Parathyroid adenoma (tissue), 2 donors: Measurements from ENCODE around the gene TRAPPC2L.

ENCODE experiments used
- H2AFZ ChIP-seq: fragments of 300-600 bp; sonication (generic); one replicate; pipeline ENCODE4 v1.7.0; 2017; ENCODE audit warnings: antibody characterized with exemption, mild to moderate bottlenecking
- H3K27ac ChIP-seq: fragments of 300-600 bp; sonication (generic); one replicate; pipeline ENCODE4 v1.7.0; 2017
- H3K27me3 ChIP-seq: fragments of 300-600 bp; sonication (generic); one replicate; pipeline ENCODE4 v1.7.0; 2017; ENCODE audit warnings: low read length; ENCODE audit not compliant: control insufficient read depth, insufficient read depth
- H3K36me3 ChIP-seq: fragments of 300-600 bp; sonication (generic); one replicate; pipeline ENCODE4 v1.7.0; 2017; ENCODE audit warnings: low read length; ENCODE audit not compliant: control insufficient read depth, insufficient read depth
- H3K4me1 ChIP-seq: fragments of 300-600 bp; sonication (generic); one replicate; pipeline ENCODE4 v1.7.0; 2017; ENCODE audit warnings: control low read depth
- H3K4me2 ChIP-seq: fragments of 300-600 bp; sonication (generic); one replicate; pipeline ENCODE4 v1.7.0; 2017; ENCODE audit warnings: low read length
- H3K4me3 ChIP-seq: fragments of 300-600 bp; sonication (generic); one replicate; pipeline ENCODE4 v1.7.0; 2017; ENCODE audit warnings: low read depth, low read length
- H3K79me2 ChIP-seq: fragments of 300-600 bp; sonication (generic); one replicate; pipeline ENCODE4 v1.7.0; 2017; ENCODE audit warnings: control low read depth
- H3K9ac ChIP-seq: fragments of 300-600 bp; sonication (generic); one replicate; pipeline ENCODE4 v1.7.0; 2017; ENCODE audit warnings: mild to moderate bottlenecking
- H3K9me3 ChIP-seq: fragments of 300-600 bp; sonication (generic); one replicate; pipeline ENCODE4 v1.7.0; 2017; ENCODE audit warnings: low read length; ENCODE audit not compliant: control insufficient read depth
- CTCF ChIP-seq: fragments of 300-600 bp; sonication (generic); IDR thresholded peaks from one replicate; pipeline ENCODE4 v1.7.0; 2017; ENCODE audit warnings: antibody characterized with exemption, mild to moderate bottlenecking
- donor health status: primary hyperparathyroidism.

Gene TRAPPC2L

GRCh38 chr16:88894681-88895300 lies 37.9 kb downstream of the TRAPPC2L start:
- H3K79me2 ChIP-seq = no peaks in the 10 kb centered on the region
- no peak overlapping the region for H3K9ac ChIP-seq
- no peaks in the 10 kb centered on the region for H3K4me1 ChIP-seq
- no peaks in the 10 kb centered on the region for H3K36me3 ChIP-seq
- no peak overlapping the region for H2AFZ ChIP-seq
- no peak overlapping the region for H3K4me2 ChIP-seq
- no peak overlapping the region for H3K4me3 ChIP-seq
- no peak for TF ChIP-seq CTCF
- no peaks in the 10 kb centered on the region for H3K9me3 ChIP-seq
- H3K27me3 ChIP-seq = no peaks in the 10 kb centered on the region
- H3K27ac ChIP-seq = no peak overlapping the region

GRCh38 chr16:88895335-88895734 lies 38.4 kb downstream of the TRAPPC2L start:
- Histone ChIP-seq H2AFZ (no peak overlapping the region), H3K4me1 (no peaks in the 10 kb centered on the region), H3K9me3 (no peaks in the 10 kb centered on the region), H3K27ac (no peak overlapping the region), H3K9ac (no peak overlapping the region), H3K4me3 (no peak overlapping the region), H3K27me3 (no peaks in the 10 kb centered on the region), H3K79me2 (no peaks in the 10 kb centered on the region), H3K36me3 (no peaks in the 10 kb centered on the region), H3K4me2 (no peak overlapping the region)
- no peak for TF ChIP-seq CTCF

- no peaks in the 10 kb centered on the region for H3K4me1 ChIP-seq
- no peak overlapping the region for H3K9ac ChIP-seq
- no peak overlapping the region for H3K27ac ChIP-seq
- H3K4me2 ChIP-seq = no peak overlapping the region
- no peaks in the 10 kb centered on the region for H3K9me3 ChIP-seq
- no peak overlapping the region for H3K4me3 ChIP-seq
- no peak for TF ChIP-seq CTCF
- H2AFZ ChIP-seq = no peak overlapping the region
- no peaks in the 10 kb centered on the region for H3K36me3 ChIP-seq
- H3K27me3 ChIP-seq = no peaks in the 10 kb centered on the region
- H3K79me2 ChIP-seq = no peaks in the 10 kb centered on the region
These were observed 39.5 kb downstream of the TRAPPC2L start for GRCh38 chr16:88896238-88897070.

DNA sequence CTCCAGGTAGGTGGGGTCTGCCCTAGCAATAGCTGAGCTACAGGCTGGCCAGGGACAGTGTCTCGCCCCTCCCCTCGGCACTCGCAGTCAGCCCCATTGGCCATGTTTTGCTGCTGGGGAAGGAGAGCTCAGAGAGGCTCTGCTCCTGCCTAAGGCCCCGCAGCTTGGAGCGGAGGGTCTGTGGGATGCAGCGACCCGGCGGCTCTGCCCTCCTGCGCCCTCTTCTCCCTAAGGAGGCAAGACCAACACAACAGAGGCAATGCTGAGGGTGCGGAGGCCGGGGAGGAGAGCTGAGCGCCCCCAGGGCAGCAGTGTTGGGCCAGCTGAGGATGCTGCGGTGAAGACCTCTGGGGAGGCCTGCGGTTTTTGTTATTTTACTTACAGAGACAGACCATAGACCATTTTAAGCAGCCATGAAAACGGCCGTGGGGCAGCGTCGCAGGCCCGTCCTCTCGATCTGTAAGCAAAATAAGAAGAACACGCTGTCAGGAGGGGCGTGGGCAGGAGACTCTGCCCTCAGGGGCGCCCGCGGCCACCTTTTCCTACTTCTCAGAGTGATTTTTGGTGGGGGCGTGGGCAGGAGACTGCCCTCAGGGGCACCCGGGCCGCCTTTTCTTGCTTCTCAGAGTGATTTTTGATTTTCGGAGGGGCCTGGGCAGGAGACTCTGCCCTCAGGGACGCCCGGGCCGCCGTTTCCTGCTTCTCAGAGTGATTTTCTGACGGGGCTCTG lies 40.9 kb downstream of the TRAPPC2L start:
- no peak for TF ChIP-seq CTCF
- H3K4me1 ChIP-seq = no peaks in the 10 kb centered on the region
- no peak overlapping the region for H2AFZ ChIP-seq
- no peaks in the 10 kb centered on the region for H3K9me3 ChIP-seq
- no peak overlapping the region for H3K27ac ChIP-seq
- H3K79me2 ChIP-seq = no peaks in the 10 kb centered on the region
- no peak overlapping the region for H3K4me3 ChIP-seq
- H3K36me3 ChIP-seq = no peaks in the 10 kb centered on the region
- H3K27me3 ChIP-seq = no peaks in the 10 kb centered on the region
- H3K9ac ChIP-seq = no peak overlapping the region
- H3K4me2 ChIP-seq = no peak overlapping the region
